HepG2 (cell line): ENCODE data around the gene MAPK4. TPM values are rescaled to one million over a fixed set of nuclear protein-coding genes. Genes with fewer than 3 reads are reported as not detected.
A peak's percentile ranks its signal among the peaks of the same experiment; 100 is the strongest.

ENCODE experiments used
- ARID4A ChIP-seq: sonication (generic); formaldehyde crosslinking; IDR thresholded peaks from 2 replicates; pipeline ENCODE4 v1.5.0; 2020; ENCODE audit warnings: mild to moderate bottlenecking, missing genetic modification reagents, borderline replicate concordance
- CBX2 ChIP-seq, 2 experiments: fragments of 200-600 bp in 1 of 2; sonication (generic); formaldehyde crosslinking in 1 of 2; IDR thresholded peaks; 2 replicates each; pipeline versions ENCODE4 v1.7.0 to v1.8.1; 2018 to 2022; ENCODE audit warnings: low read depth in 2 of 2, low read length in 1 of 2, mild to moderate bottlenecking in 1 of 2, missing genetic modification reagents in 1 of 2
- CENPBD1 ChIP-seq: sonication (generic); formaldehyde crosslinking; IDR thresholded peaks from 2 replicates; pipeline ENCODE4 v1.8.0; 2022; ENCODE audit warnings: missing genetic modification reagents, low read depth, mild to moderate bottlenecking, borderline replicate concordance
- FIP1L1 ChIP-seq: fragments of 200-400 bp; formaldehyde crosslinking; IDR thresholded peaks from 2 replicates; pipeline ENCODE4 v1.6.1; 2018; ENCODE audit warnings: low read depth, mild to moderate bottlenecking, low read length, moderate library complexity, borderline replicate concordance; ENCODE audit not compliant: insufficient read depth
- FOXK1 ChIP-seq: sonication (generic); formaldehyde crosslinking; IDR thresholded peaks from 2 replicates; pipeline ENCODE4 v1.4.0; 2020; ENCODE audit warnings: low read depth, missing genetic modification reagents, borderline replicate concordance
- RELA ChIP-seq: sonication (generic); formaldehyde crosslinking; IDR thresholded peaks from 2 replicates; pipeline ENCODE4 v1.4.0; 2020; ENCODE audit warnings: missing genetic modification reagents
- RFXANK ChIP-seq: IDR thresholded peaks from 2 replicates; pipeline ENCODE4 v1.6.1; 2016
- RXRB ChIP-seq: IDR thresholded peaks from 2 replicates; pipeline ENCODE4 v1.6.1; 2016; ENCODE audit warnings: borderline replicate concordance, missing genetic modification reagents, missing compliant biosample characterization
- TAF15 ChIP-seq: fragments of 200-400 bp; formaldehyde crosslinking; IDR thresholded peaks from one replicate; pipeline ENCODE4 v1.6.1; 2018; ENCODE audit warnings: mild to moderate bottlenecking, low read depth, low read length; ENCODE audit not compliant: poor library complexity, severe bottlenecking
- THAP7 ChIP-seq: sonication (generic); formaldehyde crosslinking; IDR thresholded peaks from 2 replicates; pipeline ENCODE4 v1.8.1; 2023; ENCODE audit warnings: mild to moderate bottlenecking, missing genetic modification reagents
- ZBTB34 ChIP-seq: sonication (generic); formaldehyde crosslinking; IDR thresholded peaks from 2 replicates; pipeline ENCODE4 v1.8.0; 2022; ENCODE audit warnings: mild to moderate bottlenecking, missing genetic modification reagents
- ZKSCAN8 ChIP-seq: IDR thresholded peaks from 2 replicates; pipeline ENCODE4 v1.6.1; 2016; ENCODE audit warnings: borderline replicate concordance, missing genetic modification reagents, missing compliant biosample characterization
- ZNF101 ChIP-seq: sonication (generic); formaldehyde crosslinking; IDR thresholded peaks from 2 replicates; pipeline ENCODE4 v1.4.0; 2020; ENCODE audit warnings: mild to moderate bottlenecking, low read depth, missing genetic modification reagents, borderline replicate concordance
- ZNF143 ChIP-seq: sonication (generic); formaldehyde crosslinking; IDR thresholded peaks from 2 replicates; pipeline ENCODE4 v1.4.0; 2020; ENCODE audit warnings: missing genetic modification reagents
- ZNF20 ChIP-seq: sonication (generic); formaldehyde crosslinking; IDR thresholded peaks from 2 replicates; pipeline ENCODE4 v1.4.0; 2020; ENCODE audit warnings: mild to moderate bottlenecking, moderate library complexity, missing genetic modification reagents
- ZNF264 ChIP-seq: sonication (generic); formaldehyde crosslinking; IDR thresholded peaks from 2 replicates; pipeline ENCODE4 v1.4.0; 2020; ENCODE audit warnings: missing genetic modification reagents
- ZNF609 ChIP-seq: sonication (generic); formaldehyde crosslinking; IDR thresholded peaks from 2 replicates; pipeline ENCODE4 v1.4.0; 2020; ENCODE audit warnings: mild to moderate bottlenecking, missing genetic modification reagents, borderline replicate concordance
- ZNF7 ChIP-seq: IDR thresholded peaks from 2 replicates; pipeline ENCODE4 v1.6.1; 2016; ENCODE audit warnings: missing biosample characterization, missing genetic modification reagents
- polyA plus RNA-seq, 8 experiments: library from polyadenylated mRNA; depleted of rRNA in 3 of 8; stranded (reverse) in 7 of 8; unstranded in 1 of 8; fragments of >200 nt; fragmentation: Illumina TruSeq in 4 of 8; extraction: Trizol in 4 of 8; gene quantifications; 2 replicates each; pipeline versions ENCODE4 v1.2.1 to v1.2.3, GENCODE V29; 2011 to 2016; ENCODE audit warnings: low read depth in 4 of 8, missing spikeins in 1 of 8, mixed read lengths in 1 of 8; ENCODE audit not compliant: insufficient read depth in 1 of 8
- total RNA-seq, 5 experiments: library from RNA; depleted of rRNA; stranded (reverse); fragments of >200 nt; fragmentation: Illumina TruSeq; extraction: Trizol; gene quantifications; 2 replicates each; pipeline ENCODE4 v1.2.3, GENCODE V29; 2016; ENCODE audit warnings: low read depth in 1 of 5

Gene MAPK4
- total and polyA plus RNA-seq, 2 of the 13 experiments (the other 11 are each of a cell fraction or from before 2014, with no cell fraction given) = not detected

GRCh38 chr18:50737127-50737526, 177.2 kb downstream of the MAPK4 start (continued):
- TF ChIP-seq ZNF609 (CRISPR knock-in tag) = peak; percentile 84; the same call in 1 of the 2 replicates
- TF ChIP-seq CENPBD1 = no peak
- TF ChIP-seq RXRB = no peak
- no peak for TF ChIP-seq FIP1L1
- TF ChIP-seq ZBTB34 = no peak; the same call in 1 of the 2 replicates
- TF ChIP-seq ARID4A (CRISPR knock-in tag) = no peak
- no peak for TF ChIP-seq ZNF264
- TF ChIP-seq TAF15 = no peak
- no peak for TF ChIP-seq THAP7 (CRISPR knock-in tag)
- no peak for TF ChIP-seq ZNF7 (CRISPR knock-in tag)
- TF ChIP-seq RELA (CRISPR knock-in tag) = no peak
- TF ChIP-seq ZNF101 (CRISPR knock-in tag) = no peak
- TF ChIP-seq FOXK1 (CRISPR knock-in tag) = no peak
- TF ChIP-seq ZNF143 (CRISPR knock-in tag) = no peak
- TF ChIP-seq RFXANK (CRISPR knock-in tag) = no peak
- TF ChIP-seq ZNF20 = no peak
- no peak for TF ChIP-seq ZKSCAN8 (CRISPR knock-in tag)
- TF ChIP-seq CBX2 (IDR thresholded peaks at IDR 0.05; ENCODE audit: low read depth, low read length) = no peak
- TF ChIP-seq CBX2 (CRISPR knock-in tag; IDR thresholded peaks at IDR 0.05; ENCODE audit: low read depth) = no peak
